Measurements from ENCODE around the gene TMEM252. TPM values are rescaled to one million over a fixed set of nuclear protein-coding genes. Genes with fewer than 3 reads are reported as not detected.

Gene TMEM252
- total RNA-seq, 1 experiment from 2014 or later, result not detected

- no peak for DNase-seq (ENCODE audit: low spot score)
- Histone ChIP-seq H3K27ac (ENCODE audit: low read depth, low read length, poor library complexity, severe bottlenecking) (no peak overlapping the region), H3K4me1 (ENCODE audit: insufficient read depth, low read length, poor library complexity, severe bottlenecking) (no peaks in the 10 kb centered on the region), H3K27me3 (replicated peaks; ENCODE audit: insufficient read depth, low read depth, low read length, poor library complexity) (peaks cover 6% of the 10 kb centered on the region), H3K36me3 (ENCODE audit: insufficient read depth, low read length, poor library complexity, severe bottlenecking) (no peaks in the 10 kb centered on the region), H3K9me3 (ENCODE audit: low read depth, low read length, poor library complexity, severe bottlenecking) (no peaks in the 10 kb centered on the region), H3K4me3 (ENCODE audit: low read depth, low read length, poor library complexity, severe bottlenecking) (no peak overlapping the region)
- no TSS peak for BruUV-seq (replicated peaks)
- intact Hi-C loops (cut with micrococcal nuclease; ENCODE audit: unreplicated experiment), result no loop called here
- ChIA-PET POLR2A (ENCODE audit: low non-redundant PET) (no interaction called here), CTCF (no interaction called here)
- TF ChIP-seq EZH2 (IDR thresholded peaks at IDR 0.05; ENCODE audit: borderline replicate concordance, low read depth, low read length, poor library complexity, severe bottlenecking) (no peak), CTCF (conservative IDR thresholded peaks at IDR 0.05; ENCODE audit: low read depth, low read length) (no peak)
These were observed 34.8 kb downstream of the TMEM252 start for GRCh38 chr9:68505681-68506409.

GRCh38 chr9:68502279-68502678 lies 38.4 kb downstream of the TMEM252 start:
- H3K9me3 ChIP-seq (ENCODE audit: low read depth, low read length, poor library complexity, severe bottlenecking), result no peaks in the 10 kb centered on the region
- H3K27ac ChIP-seq (ENCODE audit: low read depth, low read length, poor library complexity, severe bottlenecking), result no peak overlapping the region
- no peak for DNase-seq (ENCODE audit: low spot score)
- peaks cover 6% of the 10 kb centered on the region for H3K27me3 ChIP-seq (replicated peaks; ENCODE audit: insufficient read depth, low read depth, low read length, poor library complexity)
- H3K4me1 ChIP-seq (ENCODE audit: insufficient read depth, low read length, poor library complexity, severe bottlenecking), result no peaks in the 10 kb centered on the region
- no peak overlapping the region for H3K4me3 ChIP-seq (ENCODE audit: low read depth, low read length, poor library complexity, severe bottlenecking)
- no peaks in the 10 kb centered on the region for H3K36me3 ChIP-seq (ENCODE audit: insufficient read depth, low read length, poor library complexity, severe bottlenecking)
- TF ChIP-seq CTCF (conservative IDR thresholded peaks at IDR 0.05; ENCODE audit: low read depth, low read length) (no peak), EZH2 (IDR thresholded peaks at IDR 0.05; ENCODE audit: borderline replicate concordance, low read depth, low read length, poor library complexity, severe bottlenecking) (no peak)
- BruUV-seq (replicated peaks), result no TSS peak
- CTCF ChIA-PET, result no interaction called here
- POLR2A ChIA-PET (ENCODE audit: low non-redundant PET), result no interaction called here
- intact Hi-C loops (cut with micrococcal nuclease; ENCODE audit: unreplicated experiment), result no loop called here

- DNase-seq (ENCODE audit: low spot score), result no peak
- POLR2A ChIA-PET (ENCODE audit: low non-redundant PET), result no interaction called here
- no peaks in the 10 kb centered on the region for H3K36me3 ChIP-seq (ENCODE audit: insufficient read depth, low read length, poor library complexity, severe bottlenecking)
- no TSS peak for BruUV-seq (replicated peaks)
- no peak overlapping the region for H3K27ac ChIP-seq (ENCODE audit: low read depth, low read length, poor library complexity, severe bottlenecking)
- peaks cover 6% of the 10 kb centered on the region for H3K27me3 ChIP-seq (replicated peaks; ENCODE audit: insufficient read depth, low read depth, low read length, poor library complexity)
- H3K4me3 ChIP-seq (ENCODE audit: low read depth, low read length, poor library complexity, severe bottlenecking), result no peak overlapping the region
- TF ChIP-seq EZH2 (IDR thresholded peaks at IDR 0.05; ENCODE audit: borderline replicate concordance, low read depth, low read length, poor library complexity, severe bottlenecking) (no peak), CTCF (conservative IDR thresholded peaks at IDR 0.05; ENCODE audit: low read depth, low read length) (no peak)
- H3K9me3 ChIP-seq (ENCODE audit: low read depth, low read length, poor library complexity, severe bottlenecking), result no peaks in the 10 kb centered on the region
- no peaks in the 10 kb centered on the region for H3K4me1 ChIP-seq (ENCODE audit: insufficient read depth, low read length, poor library complexity, severe bottlenecking)
- CTCF ChIA-PET, result no interaction called here
- intact Hi-C loops (cut with micrococcal nuclease; ENCODE audit: unreplicated experiment), result no loop called here
These were observed 40.0 kb downstream of the TMEM252 start for GRCh38 chr9:68500457-68501381.

Measured in A673 (cell line).